HG02588 (cell line): ENCODE measurements around the gene SKOR2.

ENCODE experiments used
- ATAC-seq: cut with Tn5 transposase; IDR thresholded peaks from one replicate; pipeline ENCODE4 v1.9.1; 2021; ENCODE audit warnings: mild to moderate bottlenecking, moderate library complexity; ENCODE audit not compliant: unreplicated experiment

Gene SKOR2, protein sequence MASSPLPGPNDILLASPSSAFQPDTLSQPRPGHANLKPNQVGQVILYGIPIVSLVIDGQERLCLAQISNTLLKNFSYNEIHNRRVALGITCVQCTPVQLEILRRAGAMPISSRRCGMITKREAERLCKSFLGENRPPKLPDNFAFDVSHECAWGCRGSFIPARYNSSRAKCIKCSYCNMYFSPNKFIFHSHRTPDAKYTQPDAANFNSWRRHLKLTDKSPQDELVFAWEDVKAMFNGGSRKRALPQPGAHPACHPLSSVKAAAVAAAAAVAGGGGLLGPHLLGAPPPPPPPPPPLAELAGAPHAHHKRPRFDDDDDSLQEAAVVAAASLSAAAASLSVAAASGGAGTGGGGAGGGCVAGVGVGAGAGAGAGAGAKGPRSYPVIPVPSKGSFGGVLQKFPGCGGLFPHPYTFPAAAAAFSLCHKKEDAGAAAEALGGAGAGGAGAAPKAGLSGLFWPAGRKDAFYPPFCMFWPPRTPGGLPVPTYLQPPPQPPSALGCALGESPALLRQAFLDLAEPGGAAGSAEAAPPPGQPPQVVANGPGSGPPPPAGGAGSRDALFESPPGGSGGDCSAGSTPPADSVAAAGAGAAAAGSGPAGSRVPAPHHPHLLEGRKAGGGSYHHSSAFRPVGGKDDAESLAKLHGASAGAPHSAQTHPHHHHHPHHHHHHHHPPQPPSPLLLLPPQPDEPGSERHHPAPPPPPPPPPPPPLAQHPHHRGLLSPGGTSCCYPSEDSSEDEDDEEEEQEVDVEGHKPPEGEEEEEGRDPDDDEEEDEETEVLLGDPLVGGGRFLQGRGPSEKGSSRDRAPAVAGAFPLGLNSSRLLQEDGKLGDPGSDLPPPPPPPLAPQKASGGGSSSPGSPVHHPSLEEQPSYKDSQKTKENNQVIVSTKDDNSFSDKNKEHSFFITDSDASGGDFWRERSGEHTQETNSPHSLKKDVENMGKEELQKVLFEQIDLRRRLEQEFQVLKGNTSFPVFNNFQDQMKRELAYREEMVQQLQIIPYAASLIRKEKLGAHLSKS

DNA sequence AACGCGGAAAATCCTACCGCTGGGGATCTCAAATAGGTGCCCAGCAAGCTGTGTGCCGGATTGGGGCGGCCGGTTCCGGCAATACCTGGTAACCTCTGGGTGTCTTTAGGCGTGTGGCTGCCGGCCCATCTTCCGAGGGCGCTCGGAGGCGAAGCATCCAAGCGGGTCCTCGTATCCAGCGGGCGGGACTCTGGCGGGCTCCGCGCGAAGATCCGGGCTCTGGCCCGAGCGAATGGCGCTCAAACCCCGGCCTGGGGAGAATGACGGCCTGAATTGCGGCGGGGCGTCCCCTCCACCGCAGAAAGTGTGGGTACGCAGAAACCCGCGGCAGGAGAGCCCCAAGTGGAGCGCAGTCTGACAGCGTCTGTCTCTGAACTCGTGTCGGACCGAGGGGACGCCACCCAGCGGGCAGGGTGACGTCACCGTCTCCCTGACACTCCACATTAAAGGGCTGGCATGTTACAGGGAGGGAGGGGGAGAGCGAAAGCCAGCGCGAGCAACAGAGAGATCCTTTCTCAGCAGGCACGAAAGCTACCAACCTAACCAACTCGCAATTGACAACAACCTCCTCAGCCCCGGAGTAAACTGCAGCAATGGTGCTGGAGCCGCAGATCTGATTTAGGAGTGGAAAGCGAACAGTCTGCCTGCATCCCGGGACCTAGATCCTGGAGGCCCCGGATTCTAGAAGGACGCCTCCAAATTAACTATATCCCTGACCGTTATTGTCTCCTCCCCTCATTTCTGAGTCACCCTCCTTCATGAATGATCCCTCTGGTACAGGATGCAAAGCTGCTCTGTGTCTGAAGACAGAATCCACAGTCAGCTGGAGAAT lies at the start of gene SKOR2:
Gene SKOR2 (minus strand): TSS at position 372 of the 832 bp plus-strand sequence. CDS start 2,477 bp downstream, outside the sequence.
- no peak for ATAC-seq

DNA sequence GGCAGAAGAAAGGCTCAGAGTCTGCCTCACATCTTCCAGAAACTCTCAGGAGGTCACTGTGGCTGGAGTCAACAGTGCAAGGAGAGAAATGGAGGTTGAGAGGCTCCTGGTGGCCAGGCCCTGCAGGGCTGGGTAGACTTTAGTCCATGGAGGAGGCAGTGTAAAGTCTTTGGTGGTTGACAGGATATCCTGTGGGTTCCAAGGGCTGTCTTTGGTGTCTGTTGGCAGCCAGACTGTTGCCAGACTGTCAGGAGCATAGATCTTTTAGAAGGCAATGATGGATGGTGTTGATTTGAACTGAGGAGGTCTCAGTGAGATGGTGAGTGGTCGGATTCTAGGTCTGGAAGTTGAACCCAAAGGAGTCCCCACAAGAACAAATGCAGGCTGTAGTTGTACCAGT lies 45.0 kb upstream of the SKOR2 start:
- ATAC-seq = no peak

- ATAC-seq = no peak
These were observed 43.3 kb upstream of the SKOR2 start for GRCh38 chr18:47294801-47295200.

GRCh38 chr18:47288741-47289140 lies 37.3 kb upstream of the SKOR2 start:
- no peak for ATAC-seq

GRCh38 chr18:47287911-47288585 lies 36.6 kb upstream of the SKOR2 start:
- ATAC-seq = no peak

GRCh38 chr18:47286776-47287410 lies 35.4 kb upstream of the SKOR2 start:
- ATAC-seq = no peak

GRCh38 chr18:47285456-47285855 lies 34.0 kb upstream of the SKOR2 start:
- no peak for ATAC-seq

DNA sequence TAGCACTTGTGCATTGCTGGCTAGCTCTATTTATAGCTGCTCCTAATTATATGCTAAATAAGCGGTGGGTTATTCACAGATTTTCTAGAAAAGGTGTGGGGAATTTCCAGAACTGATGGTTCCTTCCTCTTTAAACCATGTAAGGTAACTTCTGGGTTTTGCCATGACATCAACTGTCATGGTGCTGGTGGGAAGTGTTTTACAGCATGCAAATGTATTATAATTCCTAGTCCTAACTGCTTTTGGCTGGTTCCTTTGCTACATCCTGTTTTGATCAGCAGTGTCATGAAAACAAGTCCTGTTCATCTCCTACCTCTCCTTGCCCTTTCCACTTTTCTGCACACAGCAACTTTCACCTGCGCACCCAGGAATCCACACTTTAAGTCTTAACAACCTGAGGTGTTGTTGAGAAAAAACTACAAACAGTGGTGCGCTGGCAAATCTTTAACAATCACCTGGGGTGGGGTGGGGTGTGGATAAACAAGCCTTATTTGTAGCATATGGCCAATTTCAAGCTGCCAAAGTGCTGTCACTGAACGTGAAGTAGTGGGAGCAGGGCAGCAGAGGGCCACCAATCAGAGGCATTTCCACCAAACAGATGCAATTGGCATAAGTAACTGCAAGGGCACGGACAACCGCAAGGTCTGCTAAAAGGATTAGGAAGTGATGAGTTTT lies 33.4 kb upstream of the SKOR2 start:
- ATAC-seq = no peak

- no peak for ATAC-seq
These were observed 32.0 kb upstream of the SKOR2 start for GRCh38 chr18:47283476-47283875.

GRCh38 chr18:47280121-47280520 lies 28.7 kb upstream of the SKOR2 start:
- ATAC-seq = no peak

DNA sequence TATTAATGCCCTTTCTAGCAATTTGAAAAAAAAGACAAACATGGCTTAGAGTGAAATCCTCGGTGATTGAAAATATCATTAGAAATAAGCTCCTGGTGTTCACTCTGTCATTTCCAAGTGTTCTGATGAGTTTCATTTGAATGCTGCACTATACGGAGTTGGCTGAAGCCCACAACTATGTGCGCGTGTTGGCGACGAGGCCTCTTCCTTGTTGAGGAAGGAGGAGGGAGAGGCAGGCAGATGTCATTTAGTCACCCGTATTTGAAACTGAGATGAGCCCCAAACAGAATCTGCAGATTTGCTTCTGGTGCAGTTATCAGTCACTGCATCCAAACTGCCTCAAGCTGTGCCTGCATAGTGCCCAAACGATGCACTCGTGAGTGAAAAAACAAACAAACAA lies 23.5 kb upstream of the SKOR2 start:
- no peak for ATAC-seq

DNA sequence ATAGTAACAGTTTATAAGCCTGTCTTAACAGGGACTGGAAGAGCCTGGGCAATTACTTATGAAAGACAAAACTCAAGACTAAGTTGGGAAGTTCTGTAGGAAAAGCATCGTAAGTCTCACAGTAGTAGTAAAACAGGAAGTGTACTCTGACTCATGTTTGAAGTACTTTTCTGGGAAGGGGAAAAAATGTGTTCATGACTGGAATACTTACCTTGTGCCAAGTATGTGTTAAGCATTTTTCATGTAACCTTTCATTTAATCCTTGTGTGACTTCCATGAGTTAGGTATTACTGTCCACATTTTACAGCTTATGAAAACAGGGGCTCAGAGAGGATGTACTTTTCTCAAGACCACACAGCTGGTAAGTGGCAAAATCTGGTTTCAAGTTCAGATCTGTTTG lies 13.7 kb upstream of the SKOR2 start:
- no peak for ATAC-seq

- ATAC-seq = no peak
These were observed 12.8 kb upstream of the SKOR2 start for GRCh38 chr18:47264308-47264700.

DNA sequence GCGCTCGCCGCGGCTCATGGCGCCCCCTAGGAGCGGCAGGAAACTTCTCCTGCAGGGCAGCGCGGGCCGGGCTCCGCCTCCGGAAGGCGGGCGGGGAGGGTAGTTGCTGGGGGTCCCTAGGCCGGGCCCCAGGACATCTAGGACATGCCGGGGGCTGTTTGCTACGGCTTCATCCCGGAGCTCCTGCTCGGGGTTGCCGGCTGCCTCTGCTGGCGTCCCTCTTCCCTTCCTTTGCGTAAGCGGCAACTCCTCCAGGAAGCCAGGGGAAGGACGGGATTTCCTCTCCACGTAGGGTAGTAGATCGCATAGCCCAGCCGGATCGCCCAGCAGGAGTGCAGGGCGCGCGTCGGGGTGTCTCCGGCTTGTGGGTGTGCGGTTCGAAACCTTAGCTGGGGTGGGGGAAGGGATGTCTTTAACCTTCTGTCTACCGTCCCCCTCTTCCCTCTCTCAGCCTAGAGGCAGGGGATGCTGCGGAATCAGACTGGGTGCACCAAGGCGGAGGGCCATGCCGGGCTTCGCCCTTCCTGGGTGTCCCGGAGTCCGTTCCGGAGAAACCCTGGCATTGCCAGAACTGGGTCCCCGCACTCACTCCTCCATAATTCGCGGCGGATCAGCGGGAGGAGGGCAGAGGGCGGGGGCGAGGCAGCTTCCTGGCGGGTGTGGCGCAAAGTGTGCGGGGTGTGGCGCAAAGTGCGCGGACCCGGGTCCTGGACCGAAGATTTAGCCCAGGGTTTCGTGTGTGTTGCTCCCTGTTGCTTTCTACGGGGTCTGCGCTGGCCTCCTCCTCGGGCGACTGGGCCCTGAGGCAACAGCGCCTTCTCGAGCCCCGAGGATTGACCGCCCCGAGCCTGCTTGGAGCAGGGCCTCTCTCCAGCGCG lies 12.2 kb upstream of the SKOR2 start:
- no peak for ATAC-seq

- no peak for ATAC-seq
These were observed 11.6 kb upstream of the SKOR2 start for GRCh38 chr18:47263150-47263429.

DNA sequence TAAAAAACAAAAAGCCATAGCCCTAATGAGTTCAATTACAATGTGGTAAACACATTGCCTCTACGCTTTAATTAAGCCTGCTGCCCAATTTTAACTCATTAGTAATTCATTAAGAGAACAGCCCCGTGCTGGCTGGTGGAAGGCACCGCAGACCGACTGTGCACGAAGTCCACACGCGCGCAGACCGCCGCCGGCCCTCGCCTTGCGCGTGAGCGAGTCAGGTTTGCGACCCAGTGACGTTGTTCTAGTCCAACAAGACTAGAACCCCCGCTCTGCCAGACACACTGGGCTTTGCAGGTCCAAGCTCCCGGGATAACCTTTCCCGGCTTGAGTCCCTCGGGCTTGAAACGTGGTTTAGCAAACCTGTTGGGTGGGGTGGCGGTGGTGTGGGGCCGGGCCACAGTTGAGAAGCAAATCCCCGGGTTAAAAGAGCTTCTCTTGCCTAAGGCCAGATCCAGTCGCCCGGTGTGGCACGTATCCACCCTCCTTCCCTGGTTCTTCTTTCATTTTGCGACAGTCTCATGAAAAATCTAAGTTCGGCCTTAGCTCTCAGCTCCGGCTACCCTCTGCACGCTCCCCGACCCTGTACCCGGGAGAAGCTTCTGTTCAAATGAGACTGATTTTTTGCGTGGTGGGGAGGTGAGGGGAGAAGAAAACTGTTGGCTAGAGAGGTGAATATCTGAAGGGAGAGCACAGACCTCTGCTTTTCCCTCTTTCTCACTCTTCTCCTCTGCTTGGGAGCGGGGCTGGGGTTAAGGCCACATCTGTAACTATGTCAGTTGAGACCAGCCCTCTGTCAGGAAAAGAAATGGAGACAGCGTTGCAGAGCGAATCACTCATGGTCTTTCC lies 11.1 kb upstream of the SKOR2 start:
- ATAC-seq = no peak

DNA sequence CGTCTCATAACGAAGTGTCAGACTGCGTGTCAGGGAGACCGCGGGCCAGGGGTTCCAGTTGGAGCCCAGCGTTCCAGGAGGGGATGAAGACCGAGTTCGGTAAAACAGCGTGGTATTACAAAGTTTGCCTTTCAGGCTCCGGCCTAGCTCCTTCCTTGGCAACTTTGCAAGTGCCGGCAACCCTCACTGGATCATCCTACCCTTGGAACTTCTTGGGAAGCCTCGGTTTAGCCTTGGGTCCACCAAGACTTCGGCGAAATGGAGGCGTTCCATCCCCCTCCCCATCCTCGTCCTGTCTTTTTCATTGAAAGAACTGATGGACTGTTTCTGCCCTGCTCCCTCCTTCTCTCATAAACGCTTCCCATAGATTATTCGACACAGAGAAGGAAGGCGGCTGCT lies 10.4 kb upstream of the SKOR2 start:
- no peak for ATAC-seq
